NCI-H1436 treated with DMSO at 0.1 percent for 48 hours (cell line): ENCODE measurements around the gene PAX5.
A peak's percentile ranks its signal among the peaks of the same experiment; 100 is the strongest.

Experiments used
- DNase-seq: peaks from one replicate; lab custom pipeline; 2025; lab: John Stamatoyannopoulos, UW

Gene PAX5

GRCh38 chr9:36960575-36960955 is 73.5 kb downstream of the PAX5 start:
- DNase-seq, result no peak

DNA sequence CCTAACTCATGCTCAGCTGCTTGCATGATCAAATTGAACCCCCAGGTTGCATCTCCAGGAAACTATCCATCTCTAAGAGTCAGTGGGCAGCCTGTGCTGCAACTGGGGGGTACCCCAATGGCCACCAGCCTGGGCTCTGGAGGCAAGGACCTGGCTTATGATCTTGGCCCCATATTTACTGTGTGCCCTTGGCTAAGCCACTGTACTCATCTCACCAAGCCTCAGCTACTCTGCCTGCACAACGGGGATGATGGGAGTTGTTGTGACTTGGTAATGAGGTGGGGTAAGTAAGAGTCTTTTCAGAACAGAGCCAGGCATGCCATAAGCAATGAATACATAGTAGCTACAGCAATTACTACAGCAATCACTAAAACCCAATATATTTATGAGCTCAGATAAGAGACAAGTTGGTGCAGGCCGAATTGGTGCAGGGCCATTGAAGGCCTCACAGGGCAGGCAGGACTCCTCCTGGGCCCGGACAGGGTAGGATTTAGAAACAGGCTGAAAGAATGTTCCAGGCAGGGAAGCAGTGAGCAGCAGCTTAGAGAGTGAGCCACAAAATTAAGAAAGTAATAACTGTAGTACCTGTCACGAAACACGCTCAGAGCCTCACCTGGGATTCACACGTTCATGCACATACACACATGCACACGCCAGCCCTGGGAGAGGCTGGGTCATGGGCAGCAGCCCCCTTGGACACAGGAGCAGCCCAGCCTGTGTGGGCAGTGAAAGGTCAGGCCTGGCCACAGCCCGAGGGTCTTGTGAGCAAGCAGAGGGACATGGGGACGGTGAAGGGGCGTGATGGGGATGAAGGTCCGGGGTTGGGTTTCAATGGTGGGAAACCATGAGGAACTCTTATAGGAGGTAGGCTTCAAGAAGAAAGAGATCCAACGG is 74.1 kb downstream of the PAX5 start:
- no peak for DNase-seq

DNA sequence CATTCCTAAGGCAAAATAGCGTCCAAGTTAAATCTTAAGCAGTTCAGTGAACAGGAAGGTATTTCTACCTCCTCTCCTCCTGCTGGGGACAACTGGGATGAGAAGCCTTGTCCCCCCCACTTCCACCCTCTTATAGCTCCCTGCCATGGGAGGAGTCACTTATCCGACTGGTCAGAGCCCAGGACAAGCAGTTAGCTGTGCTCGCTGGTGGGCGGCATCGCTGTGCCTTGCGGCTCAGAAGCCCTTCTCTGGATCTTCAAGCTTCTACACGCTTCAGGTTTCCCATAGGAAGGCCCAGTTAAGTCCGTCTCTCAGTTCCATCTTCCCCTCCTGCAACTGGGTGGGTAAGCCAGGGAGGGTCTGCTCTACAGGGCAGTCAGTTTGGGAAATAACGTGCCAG is 77.2 kb downstream of the PAX5 start:
- DNase-seq, result no peak

- DNase-seq, result no peak
These were observed 83.7 kb downstream of the PAX5 start for GRCh38 chr9:36950389-36950788.

DNA sequence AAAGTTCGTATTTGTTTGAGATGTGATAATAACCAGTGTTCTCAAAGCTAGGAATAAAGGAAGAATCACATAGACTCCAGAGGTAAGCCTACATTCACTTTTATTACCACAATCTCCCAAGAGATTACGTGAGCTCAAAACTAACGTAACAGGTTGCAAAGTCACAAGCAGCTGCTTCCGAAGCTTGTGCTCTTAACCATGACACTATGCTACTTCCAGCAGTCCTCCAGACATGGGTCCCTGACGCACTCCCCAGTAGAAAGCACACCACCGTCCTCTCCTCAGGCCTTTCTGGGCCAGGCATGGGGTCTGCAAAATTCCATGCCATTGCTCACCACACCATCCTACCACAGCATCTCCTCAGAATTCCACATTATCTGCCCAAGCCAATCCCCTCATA is 84.6 kb downstream of the PAX5 start:
- DNase-seq, result no peak

DNA sequence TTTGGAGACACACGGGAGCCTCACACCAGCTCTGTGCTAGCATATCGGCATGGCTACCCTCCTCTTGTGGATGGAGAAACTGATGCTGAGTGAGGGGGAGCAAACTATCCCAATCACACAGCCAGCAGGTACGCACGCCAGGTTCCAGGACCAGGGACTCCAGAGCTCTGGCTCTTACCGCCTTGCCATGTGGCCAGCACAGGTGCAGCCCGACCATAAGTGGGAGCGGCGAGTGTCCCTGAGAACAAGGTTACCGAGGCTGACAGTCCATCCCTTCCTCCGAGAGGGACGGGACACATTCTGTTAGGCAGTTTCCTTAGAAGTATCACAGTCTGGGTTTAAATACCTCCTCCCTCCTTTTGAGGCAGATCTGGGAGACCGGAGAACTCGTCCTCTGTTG is 86.0 kb downstream of the PAX5 start:
- DNase-seq, result no peak

GRCh38 chr9:36946653-36947052 is 87.4 kb downstream of the PAX5 start:
- DNase-seq, result no peak

- DNase-seq, result no peak
These were observed 88.1 kb downstream of the PAX5 start for GRCh38 chr9:36945999-36946398.

DNA sequence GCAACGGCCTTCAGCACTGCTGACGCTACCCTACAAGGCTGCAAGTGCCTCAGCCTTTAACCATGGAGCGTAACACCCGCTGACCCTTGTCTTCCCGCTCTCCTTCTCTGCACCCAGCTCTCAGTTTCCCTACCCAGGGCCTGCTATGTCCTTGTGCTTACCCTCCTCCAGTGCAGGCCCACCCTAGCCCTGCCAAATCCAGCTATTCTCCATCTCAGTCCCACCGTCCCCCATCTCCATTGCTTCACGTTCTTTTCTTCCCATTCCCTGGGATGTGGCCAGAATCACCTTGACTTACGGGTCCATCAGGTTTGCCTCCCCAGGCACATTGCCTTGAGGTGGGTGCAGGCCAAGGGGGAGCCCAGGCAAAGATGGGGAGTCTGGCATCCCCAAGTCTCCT is 91.2 kb downstream of the PAX5 start:
- no peak for DNase-seq

DNA sequence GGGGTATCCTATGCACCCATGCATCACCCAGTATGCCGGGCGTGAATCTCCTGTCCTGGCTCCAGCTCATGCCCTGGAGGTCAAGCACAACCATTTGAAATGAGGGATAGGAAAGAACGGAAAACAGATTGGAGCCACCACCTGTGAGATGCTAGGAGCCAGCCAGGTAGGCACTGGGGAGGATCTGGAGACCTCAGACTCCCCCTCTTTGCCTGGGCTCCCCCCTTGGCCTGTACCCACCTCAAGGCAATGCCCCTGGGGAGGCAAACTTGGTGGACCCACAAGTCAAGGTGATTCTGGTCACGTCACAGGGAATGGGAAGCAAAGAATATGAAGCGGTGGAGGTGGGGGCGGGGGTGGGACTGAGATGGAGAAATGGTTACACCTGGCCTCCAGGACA is 92.6 kb downstream of the PAX5 start:
- no peak for DNase-seq

DNA sequence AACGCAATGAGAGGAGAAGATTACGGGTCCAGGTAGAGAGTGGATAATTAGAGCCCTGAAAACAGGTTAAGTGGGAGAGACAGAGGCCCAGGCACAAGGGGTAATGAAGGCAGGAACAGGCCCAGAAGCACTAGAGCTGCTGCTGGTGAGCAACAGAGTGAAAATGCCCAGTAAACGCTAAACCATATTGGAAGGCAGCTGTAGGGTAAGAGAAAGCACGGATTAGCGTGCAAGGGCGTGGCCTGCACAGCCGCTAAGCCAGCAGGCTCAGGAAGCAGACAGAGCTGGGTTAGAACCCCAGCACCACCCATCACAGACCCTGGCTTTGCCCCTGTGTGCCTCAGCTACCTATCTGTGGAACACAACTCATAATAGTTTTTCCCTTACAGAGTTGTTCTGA is 93.2 kb downstream of the PAX5 start:
- DNase-seq, result no peak

DNA sequence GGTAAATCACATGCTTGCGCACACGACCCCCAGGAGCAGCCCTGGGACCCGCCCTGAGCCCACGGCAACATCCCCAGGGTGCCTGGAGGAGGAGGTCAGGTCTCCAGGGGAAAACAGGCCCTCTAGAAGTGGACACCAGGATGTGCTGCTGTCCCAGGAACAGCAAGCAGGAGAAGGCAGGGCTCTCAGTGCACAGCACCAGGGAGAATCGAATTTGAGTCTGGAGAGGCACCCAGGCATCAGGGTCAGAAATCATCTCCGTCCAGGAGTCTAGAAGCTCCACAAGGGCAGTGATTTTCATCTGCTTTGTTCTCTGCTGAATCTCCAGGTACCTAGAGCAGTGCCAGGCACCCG is 93.6 kb downstream of the PAX5 start:
- no peak for DNase-seq

DNA sequence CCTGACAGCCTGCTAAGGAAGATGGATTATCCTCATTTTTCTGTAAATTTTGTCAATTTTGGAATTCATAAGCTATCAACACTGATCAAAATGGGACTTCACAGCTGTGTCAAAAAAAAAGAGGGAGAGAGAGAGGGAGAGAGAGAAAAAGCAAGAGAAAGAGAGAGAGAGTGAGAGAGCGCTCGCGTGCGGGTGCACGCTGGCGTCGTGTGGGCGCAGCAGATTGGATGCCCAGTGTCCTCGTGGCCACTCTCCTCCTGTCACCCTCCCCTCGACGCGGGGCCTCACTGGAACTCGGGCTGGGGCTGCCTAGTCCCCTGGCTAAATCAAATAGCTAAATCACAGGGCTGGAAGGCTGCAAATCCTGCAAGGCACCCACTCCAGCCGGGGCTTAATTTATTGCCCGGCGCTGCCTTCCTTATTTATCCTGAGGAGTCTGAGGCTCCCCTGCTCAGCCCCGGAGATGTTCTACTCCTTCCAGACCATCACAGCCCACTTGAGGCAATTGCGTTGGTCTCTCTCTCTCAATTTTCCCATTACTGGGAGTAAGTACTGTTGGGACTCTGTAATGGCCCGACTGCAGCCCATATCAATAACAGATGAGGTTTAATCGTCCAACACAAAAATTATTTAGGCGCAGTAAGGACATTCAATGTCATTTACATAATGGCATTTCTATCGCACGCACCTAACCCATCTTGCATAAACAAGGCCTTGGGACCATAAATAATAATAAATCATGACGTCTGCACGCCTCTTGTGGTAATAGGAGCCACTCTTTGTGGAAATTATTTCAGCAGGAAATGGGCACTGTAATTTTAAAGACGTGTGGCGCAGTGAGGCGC is 94.2 kb downstream of the PAX5 start:
- peak; percentile 60 for DNase-seq

- DNase-seq, result no peak
These were observed 94.9 kb downstream of the PAX5 start for GRCh38 chr9:36939214-36939613.

DNA sequence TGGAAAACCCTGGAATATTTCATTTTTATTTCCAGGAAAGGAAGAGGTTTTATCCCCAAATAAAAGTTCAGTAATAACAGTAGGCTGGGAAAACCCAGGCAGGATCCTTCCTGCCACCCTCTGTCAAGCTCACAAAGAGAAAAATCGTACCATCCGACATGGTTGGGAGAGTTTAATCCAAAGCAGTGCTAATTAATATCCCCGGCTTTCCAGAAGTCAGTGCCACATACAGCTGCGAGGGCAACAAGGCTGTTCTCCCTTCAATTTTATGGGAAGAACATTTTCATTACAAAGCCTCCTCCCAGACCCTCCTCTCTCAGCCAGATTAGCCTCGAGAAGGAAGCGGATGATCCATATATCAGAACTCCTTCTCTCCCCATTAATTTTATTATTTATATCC is 95.5 kb downstream of the PAX5 start:
- no peak for DNase-seq

DNA sequence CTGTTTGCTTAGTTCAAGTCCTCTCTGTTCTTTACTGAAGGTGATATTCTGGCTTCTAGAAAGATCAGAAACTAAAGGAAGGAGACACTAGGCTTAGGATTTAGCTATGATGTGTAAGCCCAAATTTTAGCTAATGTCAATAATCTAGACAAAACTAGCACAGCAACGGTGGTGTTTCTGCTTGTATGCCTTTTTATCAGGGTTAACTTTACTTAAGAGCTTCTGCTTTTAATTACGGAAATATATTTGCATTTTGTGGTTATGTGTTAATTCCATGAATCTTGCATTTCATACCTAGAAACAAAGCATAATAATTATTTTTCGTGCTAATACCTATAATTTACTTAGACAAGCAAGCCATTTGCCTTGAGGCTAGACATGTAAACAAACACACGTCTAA is 96.1 kb downstream of the PAX5 start:
- DNase-seq, result no peak

GRCh38 chr9:36937346-36937745 is 96.7 kb downstream of the PAX5 start:
- DNase-seq, result no peak

- no peak for DNase-seq
These were observed 97.6 kb downstream of the PAX5 start for GRCh38 chr9:36936498-36936831.

GRCh38 chr9:36935768-36936497 is 98.1 kb downstream of the PAX5 start:
- DNase-seq, result no peak

- no peak for DNase-seq
These were observed 98.7 kb downstream of the PAX5 start for GRCh38 chr9:36935332-36935731.

DNA sequence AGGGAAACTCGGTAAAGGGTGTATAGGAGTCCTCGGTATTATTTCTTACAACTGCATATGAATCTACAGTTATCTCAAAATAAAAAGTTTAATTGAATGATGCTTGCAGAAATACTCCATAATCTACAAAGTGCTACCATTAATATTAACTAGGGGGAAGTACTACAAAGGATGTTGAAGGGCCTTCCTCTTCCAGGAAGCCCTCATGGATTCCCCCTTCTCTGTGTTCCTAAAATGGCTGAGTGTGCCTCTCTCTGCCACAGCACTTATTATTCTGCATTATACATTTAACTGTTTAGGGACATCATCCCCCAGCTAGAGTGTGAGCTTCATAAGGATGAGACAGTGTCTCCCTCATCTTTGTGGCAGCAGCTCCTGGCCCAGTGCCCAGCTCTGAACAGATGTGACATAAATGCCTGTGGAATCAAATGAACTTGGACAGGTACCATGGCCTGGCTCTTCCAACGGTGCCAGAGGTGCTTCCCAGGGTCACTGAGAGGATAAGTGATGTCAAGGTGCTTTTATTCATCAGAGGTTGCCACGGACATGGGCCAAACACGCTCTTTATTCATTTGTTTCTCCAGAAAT is 99.5 kb downstream of the PAX5 start:
- DNase-seq, result no peak

DNA sequence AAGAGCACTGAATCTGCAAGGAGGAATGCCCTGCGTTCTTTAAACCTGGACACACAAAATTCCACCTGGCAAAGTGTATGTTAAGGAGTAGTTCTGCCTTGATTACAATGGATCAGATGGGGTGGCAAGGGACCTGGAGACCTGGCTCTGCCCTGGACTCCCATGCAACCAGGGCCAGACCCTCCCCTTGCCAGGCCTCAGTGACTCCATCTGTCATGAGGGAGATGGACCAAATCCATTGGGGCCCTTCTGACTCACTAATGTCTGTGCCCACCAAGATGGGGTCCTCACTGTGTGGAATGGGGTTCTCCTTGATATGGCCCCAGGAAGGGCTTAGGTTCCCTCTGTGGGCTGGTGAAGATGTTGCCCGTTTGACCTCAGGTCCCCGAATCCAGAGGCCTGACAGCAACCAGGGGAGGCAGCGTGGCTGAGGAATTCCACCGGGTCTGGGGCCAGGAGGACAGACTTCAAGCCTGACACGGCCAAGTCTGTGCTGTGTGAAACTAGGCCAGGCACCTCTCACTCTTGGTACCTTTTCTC is 100.3 kb downstream of the PAX5 start:
- DNase-seq, result no peak
